ENCODE data around the gene DCAF11. TPM values are rescaled to one million over a fixed set of nuclear protein-coding genes. Genes with fewer than 3 reads are reported as not detected.
A peak's percentile ranks its signal among the peaks of the same experiment; 100 is the strongest.

DCAF11 gene
- total and polyA plus RNA-seq, 2 donors (not counting 1 experiment from before 2014, with no cell fraction given) = 64.5 to 96.3 TPM

GRCh38 chr14:24094841-24095270, 19.7 kb upstream of the DCAF11 start:
- peak overlapping the region; percentile 95 for H3K4me2 ChIP-seq (replicated peaks; ENCODE audit: low read depth, low read length, poor library complexity, severe bottlenecking)
- peak overlapping the region; percentile 80 to 95 for H3K27ac ChIP-seq (ENCODE audit: low read length in 2 of 2)
- H3K9me3 Mint-ChIP-seq (ENCODE audit: insufficient read depth) = no peaks in the 10 kb centered on the region
- H3K27ac Mint-ChIP-seq = peak overlapping the region; percentile 92
- DNase-seq (peak; percentile 49), ATAC-seq (ENCODE audit: low read depth) (no peak)
- H3K4me1 Mint-ChIP-seq = peaks cover 37% of the 10 kb centered on the region
- TF ChIP-seq CTCF (IDR thresholded peaks at IDR 0.05) (no peak), EZH2 (IDR thresholded peaks at IDR 0.05; ENCODE audit: borderline replicate concordance, insufficient read depth, low read depth, low read length, poor library complexity, severe bottlenecking) (no peak)
- ChIA-PET CTCF (interaction anchor here (0.6 to 12.1 kb wide), 13 partner anchors 11 to 213 kb away, joined by 3 to 292 read pairs (median 4); partner anchors contain the start of genes CIDEB, DCAF11, EMC9 and IPO4), POLR2A (interaction anchor here (0.6 to 4.1 kb wide), 8 partner anchors 12 to 148 kb away, joined by 3 to 35 read pairs (median 12); partner anchors contain the start of genes DCAF11, IRF9, NRL and TINF2)
- WGBS (ENCODE audit: insufficient coverage) = 2% methylated on average over 11 of the region's 14 CpGs
- H3K27me3 Mint-ChIP-seq = no peaks in the 10 kb centered on the region
- H2AFZ ChIP-seq (ENCODE audit: insufficient read depth, low read depth, low read length, poor library complexity, severe bottlenecking) = peak overlapping the region; percentile 92
- intact Hi-C loops (cut with micrococcal nuclease) = loop anchor here (1.0 to 5.0 kb wide), 7 partner anchors 13 to 528 kb away; partner anchors contain the start of genes AP1G2, DCAF11, IRF9 and NRL
- H3K4me3 Mint-ChIP-seq = peak overlapping the region; percentile 95
- no peaks in the 10 kb centered on the region for H3K9me3 ChIP-seq (ENCODE audit: control extremely low read depth in 1 of 3, control insufficient read depth in 2 of 3, insufficient read depth in 1 of 3, low read length in 2 of 3)
- peak overlapping the region; percentile 95 for H3K9ac ChIP-seq (ENCODE audit: low read length)
- H3K79me2 ChIP-seq (ENCODE audit: control insufficient read depth, insufficient read depth, low read length) = peaks cover 33% of the 10 kb centered on the region
- peaks cover 2 to 27% of the 10 kb centered on the region in 2 experiments for H3K36me3 ChIP-seq (replicated peaks in 1 of 2; ENCODE audit: control extremely low read depth in 1 of 2, control insufficient read depth in 1 of 2, extremely low read depth in 1 of 2, insufficient read depth in 2 of 2, low read length in 1 of 2)
- peaks cover 5 to 35% of the 10 kb centered on the region in 2 donors for H3K4me1 ChIP-seq (ENCODE audit: control insufficient read depth in 2 of 2, insufficient read depth in 2 of 2, low read length in 2 of 2)
- peak overlapping the region; percentile 62 to 97 (median 89) for H3K4me3 ChIP-seq (ENCODE audit: control extremely low read depth in 1 of 5, extremely low read depth in 1 of 5, insufficient read depth in 1 of 5, low read depth in 2 of 5, low read length in 4 of 5)
- H4K20me1 ChIP-seq (ENCODE audit: control insufficient read depth, insufficient read depth, low read length, poor library complexity, severe bottlenecking) = peaks cover 7% of the 10 kb centered on the region
- H3K27me3 ChIP-seq (replicated peaks in 1 of 4; ENCODE audit: control extremely low read depth in 1 of 4, control insufficient read depth in 3 of 4, insufficient read depth in 4 of 4, low read length in 3 of 4) = no peaks in the 10 kb centered on the region
